Naive B cell (primary cell): ENCODE measurements around the gene PPP1R3D. TPM values are rescaled to one million over a fixed set of nuclear protein-coding genes. Genes with fewer than 3 reads are reported as not detected.
"Not testable (repeated sequence)": the region's sequence is repeated elsewhere in the genome, so short reads cannot be mapped to it uniquely, and the experiment has no call there.

Experiments used
- ATAC-seq, 2 donors: fragments of 150-1000 bp; cut with Tn5 transposase; 2 replicates each; pipeline ENCODE4 v1.10.0; 2021; ENCODE audit warnings: low read depth in 2 of 2, mild to moderate bottlenecking in 2 of 2, moderate library complexity in 2 of 2
- DNase-seq: peaks from one replicate; pipeline ENCODE4 v3.0.0; 2022
- H3K27ac Mint-ChIP-seq, 6 donors: one replicate each; pipeline ENCODE4 v1.8.0; 2020 to 2022; ENCODE audit warnings: mild to moderate bottlenecking in 6 of 6, mixed read lengths in 6 of 6, moderate library complexity in 5 of 6, inconsistent platforms in 2 of 6
- H3K27me3 Mint-ChIP-seq, 3 donors: one replicate each; pipeline ENCODE4 v1.8.0; 2021 to 2022; ENCODE audit warnings: mixed read lengths in 3 of 3, mild to moderate bottlenecking in 1 of 3
- H3K36me3 Mint-ChIP-seq, 2 donors: one replicate each; pipeline ENCODE4 v1.8.0; 2020 to 2022; ENCODE audit warnings: mixed read lengths in 2 of 2, inconsistent platforms in 1 of 2, mild to moderate bottlenecking in 1 of 2
- H3K4me1 Mint-ChIP-seq, 3 donors: one replicate each; pipeline ENCODE4 v1.8.0; 2020 to 2022; ENCODE audit warnings: mixed read lengths in 3 of 3, inconsistent platforms in 1 of 3, mild to moderate bottlenecking in 1 of 3, moderate library complexity in 1 of 3
- H3K4me3 Mint-ChIP-seq, 8 donors: one replicate each; pipeline ENCODE4 v1.8.0; 2020 to 2022; ENCODE audit warnings: mild to moderate bottlenecking in 8 of 8, mixed read lengths in 8 of 8, moderate library complexity in 8 of 8, inconsistent platforms in 2 of 8
- H3K9me3 Mint-ChIP-seq, 7 donors: one replicate each; pipeline ENCODE4 v1.8.0; 2020 to 2022; ENCODE audit warnings: mixed read lengths in 7 of 7, mild to moderate bottlenecking in 5 of 7, inconsistent platforms in 2 of 7, moderate library complexity in 1 of 7
- polyA plus RNA-seq, 6 donors: library from polyadenylated mRNA; unstranded; fragments of 300-500 nt; fragmentation: Illumina TruSeq; gene quantifications; one replicate each; pipeline ENCODE4 v1.2.3, GENCODE V29; 2021; ENCODE audit warnings: low read depth in 6 of 6

PPP1R3D gene
- polyA plus RNA-seq, 6 donors from 2014 or later, result 0.84 to 2.4 (median 2.3) TPM; not detected in 1

- Mint-ChIP-seq H3K36me3 (no peaks in the 10 kb centered on the region), H3K27ac (no peak overlapping the region), H3K27me3 (no peaks in the 10 kb centered on the region), H3K9me3 (no peaks in the 10 kb centered on the region), H3K4me1 (peaks cover 0 to 8% (median 5%) of the 10 kb centered on the region in 3 donors), H3K4me3 (peak overlapping the region in 7 of 8 donors; percentile 32 to 79 (median 58))
- no peak for DNase-seq
- no peak for ATAC-seq
Measured at GRCh38 chr20:59931511-59932312, 8.4 kb downstream of the PPP1R3D start.

GRCh38 chr20:59925899-59926298, 14.2 kb downstream of the PPP1R3D start:
- Mint-ChIP-seq H3K36me3 (no peaks in the 10 kb centered on the region), H3K4me1 (no peaks in the 10 kb centered on the region), H3K27me3 (peaks cover 0 to 30% (median 8%) of the 10 kb centered on the region in 3 donors), H3K4me3 (no peak overlapping the region), H3K9me3 (no peaks in the 10 kb centered on the region), H3K27ac (no peak overlapping the region)
- ATAC-seq, result no peak
- DNase-seq, result no peak

DNA sequence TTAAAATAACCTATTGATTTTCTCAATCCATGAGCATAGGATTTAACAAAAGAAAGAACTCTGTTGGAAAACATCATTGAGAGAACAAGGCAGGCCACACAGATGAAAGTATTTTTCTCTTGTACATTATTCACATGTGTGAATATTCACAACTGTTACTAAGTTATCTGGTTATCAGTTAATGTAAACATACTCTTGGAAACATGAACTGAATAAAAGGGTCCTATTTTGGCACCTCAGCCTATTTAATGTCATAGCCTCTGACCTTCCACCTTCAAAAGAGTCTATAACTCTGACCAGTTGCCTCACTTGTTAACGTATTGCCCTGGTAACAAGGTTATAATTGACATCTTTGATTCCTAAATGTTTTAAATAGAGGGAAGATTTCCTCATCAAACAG, 14.7 kb downstream of the PPP1R3D start:
- Mint-ChIP-seq H3K9me3 (no peaks in the 10 kb centered on the region), H3K27me3 (peaks cover 0 to 30% (median 8%) of the 10 kb centered on the region in 3 donors), H3K36me3 (no peaks in the 10 kb centered on the region), H3K4me3 (no peak overlapping the region), H3K27ac (no peak overlapping the region), H3K4me1 (no peaks in the 10 kb centered on the region)
- DNase-seq (no peak), ATAC-seq (no peak)

GRCh38 chr20:59923514-59923913, 16.6 kb downstream of the PPP1R3D start:
- H3K27me3 Mint-ChIP-seq, result peaks cover 0 to 30% (median 8%) of the 10 kb centered on the region in 3 donors
- DNase-seq (no peak), ATAC-seq (no peak)
- H3K4me1 Mint-ChIP-seq, result no peaks in the 10 kb centered on the region
- no peak overlapping the region for H3K27ac Mint-ChIP-seq
- H3K9me3 Mint-ChIP-seq, result no peaks in the 10 kb centered on the region
- H3K36me3 Mint-ChIP-seq, result no peaks in the 10 kb centered on the region
- H3K4me3 Mint-ChIP-seq, result no peak overlapping the region

- H3K9me3 Mint-ChIP-seq, result no peaks in the 10 kb centered on the region
- no peak overlapping the region for H3K4me3 Mint-ChIP-seq
- peaks cover 0 to 30% (median 8%) of the 10 kb centered on the region in 3 donors for H3K27me3 Mint-ChIP-seq
- no peak overlapping the region for H3K27ac Mint-ChIP-seq
- DNase-seq (no peak), ATAC-seq (no peak)
- no peaks in the 10 kb centered on the region for H3K4me1 Mint-ChIP-seq
- no peaks in the 10 kb centered on the region for H3K36me3 Mint-ChIP-seq
Measured at GRCh38 chr20:59920944-59921343, 19.2 kb downstream of the PPP1R3D start.

DNA sequence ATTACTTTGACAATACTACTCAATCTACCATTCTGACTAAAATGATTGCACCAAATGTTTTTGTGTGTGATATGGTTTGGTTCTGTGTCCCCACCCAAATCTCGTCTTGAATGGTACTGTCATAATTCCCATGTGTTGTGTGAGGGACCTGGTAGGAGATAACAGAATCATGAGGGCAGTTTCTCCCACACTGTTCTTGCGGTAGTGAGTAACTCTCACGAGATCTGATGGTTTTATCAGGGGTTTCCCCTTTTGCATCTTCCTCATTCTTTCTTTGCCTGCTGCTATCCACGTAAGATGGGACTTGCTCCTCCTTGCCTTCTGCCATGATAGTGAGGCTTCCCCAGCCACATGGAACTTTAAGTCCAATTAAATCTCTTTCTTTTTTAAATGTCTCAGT, 27.5 kb downstream of the PPP1R3D start:
- Mint-ChIP-seq H3K4me1 (peaks cover 0 to 7% (median 4%) of the 10 kb centered on the region in 3 donors), H3K27ac (no peak overlapping the region), H3K27me3 (no peaks in the 10 kb centered on the region), H3K36me3 (no peaks in the 10 kb centered on the region), H3K4me3 (no peak overlapping the region), H3K9me3 (no peaks in the 10 kb centered on the region)
- no peak for DNase-seq
- ATAC-seq, result peak in 1 of 2 donors; percentile 37

- H3K4me1 Mint-ChIP-seq, result peaks cover 0 to 7% (median 4%) of the 10 kb centered on the region in 3 donors
- ATAC-seq (no peak), DNase-seq (no peak)
- H3K36me3 Mint-ChIP-seq, result no peaks in the 10 kb centered on the region
- H3K4me3 Mint-ChIP-seq, result no peak overlapping the region
- no peaks in the 10 kb centered on the region for H3K9me3 Mint-ChIP-seq
- no peak overlapping the region for H3K27ac Mint-ChIP-seq
- H3K27me3 Mint-ChIP-seq, result no peaks in the 10 kb centered on the region
Measured at GRCh38 chr20:59911041-59911440, 29.1 kb downstream of the PPP1R3D start.

DNA sequence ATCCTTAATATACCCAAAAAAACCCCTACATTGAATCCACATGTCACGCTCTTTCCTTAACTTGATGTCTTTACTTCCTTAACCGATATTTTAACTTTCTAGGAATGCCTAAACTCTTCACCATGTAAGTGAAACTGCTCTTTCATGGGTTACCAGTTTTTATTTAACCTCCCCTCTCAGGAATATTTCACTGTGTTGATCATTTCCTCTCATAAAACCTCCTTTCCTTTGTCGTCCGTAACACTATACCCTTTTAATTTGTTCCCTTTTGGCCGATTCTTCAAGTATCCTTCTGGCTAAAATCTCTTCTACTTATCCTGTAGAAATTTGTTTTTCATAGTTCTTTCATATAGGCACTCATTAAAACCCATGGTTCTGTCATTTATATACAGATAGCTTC, 31.2 kb downstream of the PPP1R3D start:
- Mint-ChIP-seq H3K36me3 (no peaks in the 10 kb centered on the region), H3K9me3 (peaks cover 0 to 1% (median 0%) of the 10 kb centered on the region in 7 donors), H3K4me1 (peaks cover 0 to 7% (median 4%) of the 10 kb centered on the region in 3 donors), H3K27me3 (peaks cover 5 to 8% (median 8%) of the 10 kb centered on the region in 3 donors), H3K4me3 (no peak overlapping the region), H3K27ac (no peak overlapping the region)
- no peak for DNase-seq
- ATAC-seq, result no peak

- ATAC-seq (no peak), DNase-seq (no peak)
- Mint-ChIP-seq H3K27ac (no peak overlapping the region), H3K4me1 (no peaks in the 10 kb centered on the region), H3K4me3 (no peak overlapping the region), H3K36me3 (no peaks in the 10 kb centered on the region), H3K9me3 (peaks cover 0 to 1% (median 0%) of the 10 kb centered on the region in 7 donors), H3K27me3 (peaks cover 16 to 32% (median 20%) of the 10 kb centered on the region in 3 donors)
Measured at GRCh38 chr20:59903621-59904020, 36.5 kb downstream of the PPP1R3D start.

GRCh38 chr20:59902470-59902869, 37.6 kb downstream of the PPP1R3D start:
- Mint-ChIP-seq H3K4me3 (no peak overlapping the region), H3K27ac (no peak overlapping the region), H3K27me3 (peaks cover 18 to 37% (median 20%) of the 10 kb centered on the region in 3 donors), H3K9me3 (peaks cover 0 to 1% (median 0%) of the 10 kb centered on the region in 7 donors), H3K36me3 (peaks cover 0 to 3% of the 10 kb centered on the region in 2 donors), H3K4me1 (no peaks in the 10 kb centered on the region)
- ATAC-seq, result no peak
- no peak for DNase-seq

DNA sequence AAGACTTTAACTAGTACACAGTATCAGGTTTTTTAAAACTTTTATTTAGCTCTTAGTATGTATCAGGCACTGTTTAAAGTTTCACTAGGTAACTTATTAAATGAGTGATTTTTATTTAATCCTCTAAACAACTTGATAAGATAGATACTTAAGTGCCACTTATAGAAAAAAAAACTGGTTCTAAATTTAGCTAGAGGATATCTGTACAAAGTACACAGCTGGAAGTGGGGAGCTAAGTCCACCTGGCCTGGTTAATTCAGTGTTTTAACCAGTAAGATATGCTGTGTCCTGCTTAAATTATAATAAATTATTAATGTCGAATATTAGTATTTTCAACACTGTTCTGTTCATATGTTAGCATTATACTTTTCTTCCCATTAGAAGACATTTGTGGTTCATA, 44.2 kb downstream of the PPP1R3D start:
- H3K4me3 Mint-ChIP-seq, result no peak overlapping the region
- DNase-seq (no peak), ATAC-seq (no peak)
- H3K4me1 Mint-ChIP-seq, result peaks cover 8 to 12% (median 10%) of the 10 kb centered on the region in 3 donors
- H3K36me3 Mint-ChIP-seq, result peaks cover 0 to 8% of the 10 kb centered on the region in 2 donors
- peaks cover 12 to 49% (median 17%) of the 10 kb centered on the region in 3 donors for H3K27me3 Mint-ChIP-seq
- peaks cover 0 to 4% (median 0%) of the 10 kb centered on the region in 7 donors for H3K9me3 Mint-ChIP-seq
- H3K27ac Mint-ChIP-seq, result no peak overlapping the region

DNA sequence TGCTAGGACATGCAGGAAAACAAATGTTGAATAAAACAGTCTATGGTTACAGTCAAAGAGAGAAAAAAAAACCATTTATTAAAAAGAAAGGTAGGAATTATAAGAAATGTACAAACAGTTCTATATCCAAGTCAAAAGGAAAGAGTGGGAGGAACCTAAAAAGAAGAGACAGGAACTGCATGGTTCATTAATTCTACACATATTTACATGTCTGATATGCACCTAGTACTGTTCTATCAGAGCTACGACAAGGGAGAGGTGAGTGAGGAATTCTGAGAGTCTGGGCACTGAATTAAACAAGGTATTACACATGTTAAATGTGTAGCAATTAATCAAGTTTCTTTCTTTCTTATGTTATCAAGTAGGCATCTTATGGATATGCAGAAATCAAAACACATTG, 48.5 kb downstream of the PPP1R3D start:
- peak overlapping the region in 2 of 8 donors; percentile 32 to 34 for H3K4me3 Mint-ChIP-seq

DNA sequence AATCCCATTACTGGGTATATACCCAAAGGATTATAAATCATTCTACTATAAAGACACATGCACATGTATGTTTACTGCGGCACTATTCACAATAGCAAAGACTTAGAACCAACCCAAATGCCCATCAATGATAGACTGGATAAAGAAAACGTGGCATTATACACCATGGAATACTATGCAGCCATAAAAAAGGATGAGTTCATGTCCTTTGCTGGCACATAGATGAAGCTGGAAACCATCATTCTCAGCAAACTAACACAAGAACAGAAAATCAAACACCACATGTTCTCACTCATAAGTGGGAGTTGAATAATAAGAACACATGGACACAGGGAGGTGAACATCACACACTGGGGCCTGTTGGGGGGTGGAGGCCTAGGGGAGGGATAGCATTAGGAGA, 50.1 kb downstream of the PPP1R3D start:
- not testable (repeated sequence) for H3K27ac Mint-ChIP-seq, ATAC-seq, H3K9me3 Mint-ChIP-seq, DNase-seq, H3K36me3 Mint-ChIP-seq, H3K4me3 Mint-ChIP-seq
- Mint-ChIP-seq H3K27me3 (peaks cover 0 to 28% (median 19%) of the 10 kb centered on the region in 3 donors), H3K4me1 (peaks cover 16 to 20% (median 19%) of the 10 kb centered on the region in 3 donors)

More for the DNA sequence above, 48.5 kb downstream of the PPP1R3D start:
- DNase-seq (peak; percentile 0), ATAC-seq (peak; percentile 40 to 60)
- no peaks in the 10 kb centered on the region for H3K36me3 Mint-ChIP-seq
- peaks cover 5 to 35% (median 19%) of the 10 kb centered on the region in 3 donors for H3K27me3 Mint-ChIP-seq
- peaks cover 16 to 20% (median 19%) of the 10 kb centered on the region in 3 donors for H3K4me1 Mint-ChIP-seq
- peaks cover 0 to 3% (median 0%) of the 10 kb centered on the region in 7 donors for H3K9me3 Mint-ChIP-seq
- H3K27ac Mint-ChIP-seq, result peak overlapping the region in 2 of 6 donors; percentile 34 to 76

GRCh38 chr20:59888050-59888449, 52.1 kb downstream of the PPP1R3D start:
- peaks cover 0 to 13% (median 9%) of the 10 kb centered on the region in 3 donors for H3K27me3 Mint-ChIP-seq
- ATAC-seq (no peak), DNase-seq (no peak)
- H3K36me3 Mint-ChIP-seq, result peaks cover 0 to 5% of the 10 kb centered on the region in 2 donors
- peaks cover 0 to 3% (median 0%) of the 10 kb centered on the region in 7 donors for H3K9me3 Mint-ChIP-seq
- H3K4me1 Mint-ChIP-seq, result peaks cover 16 to 20% (median 19%) of the 10 kb centered on the region in 3 donors
- no peak overlapping the region for H3K4me3 Mint-ChIP-seq
- H3K27ac Mint-ChIP-seq, result no peak overlapping the region
